Sciatic nerve (tissue), 2 donors: ENCODE results near the gene TTC13. TPM values are rescaled to one million over a fixed set of nuclear protein-coding genes. Genes with fewer than 3 reads are reported as not detected.
"Not testable (repeated sequence)": the region's sequence is repeated elsewhere in the genome, so short reads cannot be mapped to it uniquely, and the experiment has no call there.

Experiments
- ATAC-seq: fragments of 200-7000 bp; cut with Tn5 transposase; one replicate; pipeline ENCODE4 v1.9.1; 2020; ENCODE audit warnings: mild to moderate bottlenecking, moderate library complexity
- DNase-seq: peaks from one replicate; pipeline ENCODE4 v3.0.0-alpha.2; 2020; ENCODE audit warnings: low spot score
- intact Hi-C: fragments of 100-400 bp; cut with DNase I; formaldehyde crosslinking; loops from one replicate; pipeline ENCODE4 v1.14.2; 2022
- total RNA-seq: library from RNA; stranded (reverse); fragmentation: NEBNext Ultra II Directional; extraction: Animal tissue kit (Norgen Biotek cat#: 25700); gene quantifications from one replicate; pipeline ENCODE4 v1.2.1, GENCODE V29; 2021
- donor health status: DM: no; HTN: no; CAD: no.
- donor health status: DM: no; HTN: no; CAD: no.

The TTC13 gene
- 21.2 TPM for total RNA-seq

- DNase-seq (peak; percentile 99), ATAC-seq (peak; percentile 100)
- intact Hi-C loops: no loop called here
These were observed at the start of gene TTC13, which contains the start of gene ARV1 for GRCh38 chr1:230978491-230979388. Gene TTC13 (minus strand): TSS chr1:230978861. CDS start chr1:230978830, 31 bp downstream. Gene ARV1 (plus strand): TSS chr1:230979094. CDS start chr1:230979106, 12 bp downstream.

- DNase-seq: no peak
- intact Hi-C loops: no loop called here
- ATAC-seq: no peak
These were observed 49.3 kb upstream of the TTC13 start for GRCh38 chr1:231027971-231028370.

GRCh38 chr1:231027136-231027925 lies 48.7 kb upstream of the TTC13 start:
- no peak for DNase-seq
- intact Hi-C loops: no loop called here
- no peak for ATAC-seq

GRCh38 chr1:231026576-231026975 lies 47.9 kb upstream of the TTC13 start:
- intact Hi-C loops: no loop called here
- DNase-seq: no peak
- no peak for ATAC-seq

GRCh38 chr1:231023150-231023549 lies 44.5 kb upstream of the TTC13 start:
- DNase-seq (no peak), ATAC-seq (no peak)
- intact Hi-C loops: no loop called here

GRCh38 chr1:231022543-231022942 lies 43.9 kb upstream of the TTC13 start:
- ATAC-seq, intact Hi-C loops, DNase-seq: not testable (repeated sequence)

- no peak for ATAC-seq
- no peak for DNase-seq
- intact Hi-C loops: no loop called here
These were observed 42.9 kb upstream of the TTC13 start for GRCh38 chr1:231021540-231022031.

- intact Hi-C loops: no loop called here
- DNase-seq (no peak), ATAC-seq (no peak)
These were observed 42.2 kb upstream of the TTC13 start for GRCh38 chr1:231020816-231021215.

- DNase-seq (no peak), ATAC-seq (no peak)
- intact Hi-C loops: no loop called here
These were observed 41.5 kb upstream of the TTC13 start for GRCh38 chr1:231020139-231020601.

- ATAC-seq (no peak), DNase-seq (no peak)
- intact Hi-C loops: no loop called here
These were observed 41.0 kb upstream of the TTC13 start for GRCh38 chr1:231019711-231020110.

GRCh38 chr1:231016966-231017365 lies 38.3 kb upstream of the TTC13 start:
- DNase-seq (no peak), ATAC-seq (no peak)
- intact Hi-C loops: no loop called here

- DNase-seq (no peak), ATAC-seq (no peak)
- intact Hi-C loops: no loop called here
These were observed 37.6 kb upstream of the TTC13 start for GRCh38 chr1:231016234-231016633.

- intact Hi-C loops: no loop called here
- no peak for ATAC-seq
- DNase-seq: no peak
These were observed 34.8 kb upstream of the TTC13 start for GRCh38 chr1:231013391-231014015.

- no peak for DNase-seq
- intact Hi-C loops: no loop called here
These were observed 33.3 kb upstream of the TTC13 start for GRCh38 chr1:231011963-231012362.

GRCh38 chr1:231011360-231011759 lies 32.7 kb upstream of the TTC13 start:
- intact Hi-C loops: no loop called here
- DNase-seq: no peak
- no peak for ATAC-seq

More at GRCh38 chr1:231011963-231012362, 33.3 kb upstream of the TTC13 start:
- ATAC-seq: no peak

GRCh38 chr1:231007535-231007934 lies 28.9 kb upstream of the TTC13 start:
- DNase-seq, intact Hi-C loops, ATAC-seq: not testable (repeated sequence)

GRCh38 chr1:231001892-231002291 lies 23.2 kb upstream of the TTC13 start:
- intact Hi-C loops: no loop called here
- ATAC-seq: no peak
- DNase-seq: no peak

GRCh38 chr1:231000639-231001038 lies 22.0 kb upstream of the TTC13 start:
- ATAC-seq: no peak
- no peak for DNase-seq
- intact Hi-C loops: no loop called here

GRCh38 chr1:231000201-231000600 lies 21.5 kb upstream of the TTC13 start:
- no peak for DNase-seq
- intact Hi-C loops: no loop called here
- no peak for ATAC-seq
